B cell (primary cell): ENCODE results near the gene RAI2. TPM values are rescaled to one million over a fixed set of nuclear protein-coding genes. Genes with fewer than 3 reads are reported as not detected.

ENCODE experiments used
- ATAC-seq: fragments of 200-7000 bp; cut with Tn5 transposase; one replicate; pipeline ENCODE4 v1.10.0; 2021; ENCODE audit warnings: low read depth, mild to moderate bottlenecking, moderate number of reproducible peaks, moderate library complexity
- CTCF ChIA-PET: fragments of 350-600 bp; sonication (Branson Sonifier 250); formaldehyde crosslinking; loops from one replicate; lab custom pipeline; 2021; ENCODE audit warnings: antibody characterized with exemption, inconsistent platforms; lab: Charles Lee
- POLR2A ChIA-PET: fragments of 350-600 bp; sonication (Branson Sonifier 250); formaldehyde crosslinking; loops from one replicate; lab custom pipeline; 2021; ENCODE audit warnings: antibody characterized with exemption; lab: Charles Lee
- DNase-seq: peaks from one replicate; pipeline ENCODE4 v3.0.0; 2013
- H2AFZ ChIP-seq: 2 replicates; pipeline ENCODE4 v1.6.1; 2012; ENCODE audit warnings: mild to moderate bottlenecking, low read depth, low read length; ENCODE audit not compliant: insufficient read depth, poor library complexity, severe bottlenecking
- H3K27ac ChIP-seq, 2 donors: 1 replicate in 1 of 2; 2 replicates in 1 of 2; pipeline ENCODE4 v1.5.1; 2012 to 2013; ENCODE audit warnings: low read length in 2 of 2, mild to moderate bottlenecking in 2 of 2, moderate library complexity in 1 of 2
- H3K27me3 ChIP-seq, 4 experiments: fragments of 200-600 bp in 1 of 4; sonication (generic) in 1 of 4; replicated peaks in 1 of 4; 1 replicate in 2 of 4; 2 replicates in 2 of 4; pipeline versions ENCODE4 v1.6.1 to v1.7.0; 2013 to 2016; ENCODE audit warnings: low read length in 3 of 4, mild to moderate bottlenecking in 2 of 4, mixed read lengths in 1 of 4, moderate library complexity in 1 of 4; ENCODE audit not compliant: insufficient read depth in 4 of 4, control insufficient read depth in 3 of 4; ENCODE audit errors: control extremely low read depth in 1 of 4
- H3K36me3 ChIP-seq, 2 experiments: replicated peaks in 1 of 2; 1 replicate in 1 of 2; 2 replicates in 1 of 2; pipeline versions ENCODE4 v1.6.1 to v1.7.1; 2013; ENCODE audit warnings: low read length in 1 of 2; ENCODE audit not compliant: insufficient read depth in 2 of 2, control insufficient read depth in 1 of 2; ENCODE audit errors: control extremely low read depth in 1 of 2, extremely low read depth in 1 of 2
- H3K4me1 ChIP-seq, 2 donors: fragments of 200-600 bp in 1 of 2; sonication (generic) in 1 of 2; 1 replicate in 1 of 2; 2 replicates in 1 of 2; pipeline versions ENCODE4 v1.5.1 to v1.6.1; 2013 to 2017; ENCODE audit warnings: low read length in 2 of 2; ENCODE audit not compliant: control insufficient read depth in 2 of 2, insufficient read depth in 2 of 2
- H3K4me2 ChIP-seq: replicated peaks from 2 replicates; pipeline ENCODE3; 2012; ENCODE audit warnings: mild to moderate bottlenecking, low read depth, low read length; ENCODE audit not compliant: poor library complexity, severe bottlenecking
- H3K4me3 ChIP-seq, 5 experiments: fragments of 200-600 bp in 1 of 5; sonication (generic) in 1 of 5; 1 replicate in 3 of 5; 2 replicates in 2 of 5; pipeline versions ENCODE4 v1.5.1 to v1.7.0; 2011 to 2016; ENCODE audit warnings: low read length in 4 of 5, mild to moderate bottlenecking in 4 of 5, low read depth in 2 of 5, control low read depth in 1 of 5, moderate library complexity in 1 of 5; ENCODE audit not compliant: insufficient read depth in 1 of 5; ENCODE audit errors: control extremely low read depth in 1 of 5, extremely low read depth in 1 of 5
- H3K79me2 ChIP-seq: fragments of 200-600 bp; sonication (generic); one replicate; pipeline ENCODE4 v1.6.0; 2016; ENCODE audit warnings: low read length; ENCODE audit not compliant: control insufficient read depth, insufficient read depth
- H3K9ac ChIP-seq: fragments of 200-600 bp; sonication (generic); 2 replicates; pipeline ENCODE4 v1.6.1; 2017; ENCODE audit warnings: mild to moderate bottlenecking, low read length, moderate library complexity
- H3K9me3 ChIP-seq, 3 donors: one replicate each; pipeline versions ENCODE4 v1.6.1 to v1.7.1; 2013; ENCODE audit warnings: low read length in 2 of 3; ENCODE audit not compliant: control insufficient read depth in 2 of 3, insufficient read depth in 1 of 3; ENCODE audit errors: control extremely low read depth in 1 of 3
- H4K20me1 ChIP-seq: 2 replicates; pipeline ENCODE4 v1.6.0; 2012; ENCODE audit warnings: mild to moderate bottlenecking, low read length; ENCODE audit not compliant: insufficient read depth, control insufficient read depth, poor library complexity, severe bottlenecking
- H3K27ac Mint-ChIP-seq: one replicate; pipeline ENCODE4 v1.8.0; 2021; ENCODE audit warnings: mixed read lengths
- H3K27me3 Mint-ChIP-seq: one replicate; pipeline ENCODE4 v1.8.0; 2021; ENCODE audit warnings: mixed read lengths
- H3K4me1 Mint-ChIP-seq: one replicate; pipeline ENCODE4 v1.8.0; 2021; ENCODE audit warnings: mixed read lengths
- H3K4me3 Mint-ChIP-seq: one replicate; pipeline ENCODE4 v1.8.0; 2021; ENCODE audit warnings: mixed read lengths
- H3K9me3 Mint-ChIP-seq: one replicate; pipeline ENCODE4 v1.8.0; 2022; ENCODE audit warnings: mixed read lengths; ENCODE audit not compliant: insufficient read depth
- CTCF ChIP-seq: fragments of 200-600 bp; IDR thresholded peaks from one replicate; pipeline ENCODE4 v1.8.0; 2022; ENCODE audit warnings: antibody characterized with exemption, mild to moderate bottlenecking
- EZH2 ChIP-seq: IDR thresholded peaks from 2 replicates; pipeline ENCODE4 v1.6.1; 2012; ENCODE audit warnings: borderline replicate concordance, low read depth, mild to moderate bottlenecking, moderate library complexity, low read length; ENCODE audit not compliant: insufficient read depth, poor library complexity, severe bottlenecking
- whole genome bisulfite sequencing: methylation state at CpG from one replicate; pipeline ENCODE4 v1.1.5; 2013; ENCODE audit warnings: missing lambda C conversion rate; ENCODE audit not compliant: insufficient coverage; 5-methylcytosine and 5-hydroxymethylcytosine counted together
- intact Hi-C: fragments of 100-400 bp; cut with micrococcal nuclease; formaldehyde crosslinking; loops from one replicate; pipeline ENCODE4 v1.10.0; 2022
- polyA plus RNA-seq: library from polyadenylated mRNA; depleted of rRNA; stranded (reverse); fragments of >200 nt; gene quantifications from 2 replicates; pipeline ENCODE4 v1.2.3, GENCODE V29; 2012
- total RNA-seq, 2 donors: library from RNA; stranded (reverse); fragments of 120-200 nt in 1 of 2; gene quantifications; 1 replicate in 1 of 2; 2 replicates in 1 of 2; pipeline versions ENCODE4 v1.2.3 to v1.2.4, GENCODE V29; 2013 to 2022

The RAI2 gene
- total and polyA plus RNA-seq, 2 donors (not counting 1 experiment from before 2014, with no cell fraction given), result not detected

DNA sequence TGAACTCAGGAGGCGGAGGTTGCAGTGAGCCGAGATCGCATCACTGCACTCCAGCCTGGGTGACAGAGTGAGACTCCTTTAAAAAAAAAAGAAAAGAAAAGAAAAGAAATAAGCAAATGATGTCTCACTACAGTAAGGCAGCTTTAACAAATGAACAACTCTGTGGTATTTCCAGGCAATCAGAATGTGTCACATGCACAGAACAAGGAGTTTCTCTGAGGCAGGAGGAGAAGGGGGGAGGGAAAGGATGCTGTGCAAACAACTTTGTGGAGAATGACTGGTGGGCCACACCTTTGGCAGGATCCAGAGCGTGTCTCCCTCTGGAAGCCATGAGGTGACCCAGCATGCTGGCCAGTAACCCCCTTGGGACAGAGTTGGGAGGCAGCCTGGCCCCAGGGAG lies 57.6 kb downstream of the RAI2 start:
- intact Hi-C loops, result no loop called here
- no peaks in the 10 kb centered on the region for H3K36me3 ChIP-seq
- WGBS, result no CpG with 5 or more reads among the region's 4 CpGs
- DNase-seq, result no peak
- ChIA-PET POLR2A (no interaction called here), CTCF (no interaction called here)
- H3K9me3 ChIP-seq, result no peaks in the 10 kb centered on the region
- ATAC-seq, result no peak
- no peak overlapping the region for H3K9ac ChIP-seq
- H3K27ac ChIP-seq, result no peak overlapping the region
- Mint-ChIP-seq H3K9me3 (no peaks in the 10 kb centered on the region), H3K27ac (no peak overlapping the region), H3K4me1 (no peaks in the 10 kb centered on the region), H3K4me3 (no peak overlapping the region), H3K27me3 (no peaks in the 10 kb centered on the region)
- no peaks in the 10 kb centered on the region for H3K79me2 ChIP-seq
- no peak overlapping the region for H3K4me2 ChIP-seq
- H3K27me3 ChIP-seq, result no peaks in the 10 kb centered on the region
- H2AFZ ChIP-seq, result no peak overlapping the region
- H3K4me1 ChIP-seq, result no peaks in the 10 kb centered on the region
- no peaks in the 10 kb centered on the region for H4K20me1 ChIP-seq
- TF ChIP-seq EZH2, result no peak
- no peak for TF ChIP-seq CTCF
- H3K4me3 ChIP-seq, result no peak overlapping the region

GRCh38 chrX:17802756-17803155 lies 58.3 kb downstream of the RAI2 start:
- DNase-seq (no peak), ATAC-seq (no peak)
- H3K27me3 ChIP-seq, result no peaks in the 10 kb centered on the region
- no peaks in the 10 kb centered on the region for H4K20me1 ChIP-seq
- ChIA-PET CTCF (no interaction called here), POLR2A (no interaction called here)
- no peaks in the 10 kb centered on the region for H3K4me1 ChIP-seq
- H3K9me3 ChIP-seq, result no peaks in the 10 kb centered on the region
- no peak overlapping the region for H2AFZ ChIP-seq
- no peak overlapping the region for H3K4me3 ChIP-seq
- H3K27me3 Mint-ChIP-seq, result no peaks in the 10 kb centered on the region
- H3K4me1 Mint-ChIP-seq, result no peaks in the 10 kb centered on the region
- H3K4me3 Mint-ChIP-seq, result no peak overlapping the region
- no peaks in the 10 kb centered on the region for H3K9me3 Mint-ChIP-seq
- WGBS, result no CpG with 5 or more reads among the region's 7 CpGs
- intact Hi-C loops, result no loop called here
- no peaks in the 10 kb centered on the region for H3K79me2 ChIP-seq
- H3K27ac Mint-ChIP-seq, result no peak overlapping the region
- no peak overlapping the region for H3K27ac ChIP-seq
- TF ChIP-seq CTCF, result no peak
- TF ChIP-seq EZH2, result no peak
- H3K9ac ChIP-seq, result no peak overlapping the region
- H3K4me2 ChIP-seq, result no peak overlapping the region
- no peaks in the 10 kb centered on the region for H3K36me3 ChIP-seq
